SU-DHL-6 (cell line): ENCODE results near the gene SCN9A.

Experiments
- CTCF ChIP-seq: fragments of 200-600 bp; sonication (generic); IDR thresholded peaks from one replicate; pipeline ENCODE4 v1.5.1; 2017; ENCODE audit warnings: antibody characterized with exemption, mild to moderate bottlenecking, low read length, moderate library complexity; ENCODE audit not compliant: insufficient read depth, poor library complexity, severe bottlenecking
- EZH2phosphoT487 ChIP-seq: fragments of 200-600 bp; sonication (generic), shearing (Covaris generic); conservative IDR thresholded peaks from 2 replicates; pipeline ENCODE4 v1.6.1; 2018; ENCODE audit warnings: mild to moderate bottlenecking, antibody characterized with exemption, low read length, moderate library complexity, mixed read lengths

DNA sequence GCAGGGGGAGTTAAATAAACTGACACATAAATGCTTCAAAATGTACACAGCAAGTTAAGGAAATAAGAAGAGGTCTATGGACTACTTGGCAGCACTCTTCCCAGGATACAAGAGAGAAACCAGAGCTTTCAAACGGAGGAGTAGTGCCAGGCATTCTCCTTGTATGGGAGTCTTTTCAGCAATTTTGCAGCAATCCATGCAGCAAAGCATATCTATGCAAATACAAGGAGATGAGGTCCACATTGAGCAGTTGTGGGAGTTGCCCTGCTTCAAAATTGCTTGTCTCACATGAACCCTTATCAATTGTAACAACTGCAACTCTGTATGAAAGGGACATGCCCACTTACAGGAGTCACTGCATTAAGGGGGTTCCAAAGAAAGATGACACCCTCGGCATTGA, 37.8 kb downstream of the SCN9A start:
- TF ChIP-seq CTCF: no peak
- TF ChIP-seq EZH2phosphoT487: no peak
